Stimulated activated effector memory CD8-positive, alpha-beta T cell treated with anti-CD3 and anti-CD28 coated beads, Interleukin-12 subunit alpha, Interleukin-12 subunit beta, amount 100 ng/mL, for 72 hours (primary cell): ENCODE results near the gene SLC44A3.

Source experiments
- ATAC-seq: fragments of 150-1000 bp; cut with Tn5 transposase; 2 replicates; pipeline ENCODE4 v1.10.0; 2021
- DNase-seq, 2 donors: peaks; one replicate each; pipeline ENCODE4 v3.0.0; 2021 to 2022; ENCODE audit warnings: low spot score in 2 of 2
- H3K27ac Mint-ChIP-seq: one replicate; pipeline ENCODE4 v1.8.0; 2022; ENCODE audit warnings: mild to moderate bottlenecking, mixed read lengths
- H3K36me3 Mint-ChIP-seq: one replicate; pipeline ENCODE4 v1.8.0; 2022; ENCODE audit warnings: mild to moderate bottlenecking, mixed read lengths
- H3K4me1 Mint-ChIP-seq: one replicate; pipeline ENCODE4 v1.8.0; 2022; ENCODE audit warnings: mixed read lengths
- H3K4me3 Mint-ChIP-seq: one replicate; pipeline ENCODE4 v1.8.0; 2022; ENCODE audit warnings: mild to moderate bottlenecking, mixed read lengths
- H3K9me3 Mint-ChIP-seq: one replicate; pipeline ENCODE4 v1.8.0; 2022; ENCODE audit warnings: mixed read lengths

Gene SLC44A3

GRCh38 chr1:94843430-94843829, 23.3 kb downstream of the SLC44A3 start:
- no peak for DNase-seq
- Mint-ChIP-seq H3K27ac (no peak overlapping the region), H3K4me3 (no peak overlapping the region), H3K36me3 (peaks cover 6% of the 10 kb centered on the region), H3K9me3 (no peaks in the 10 kb centered on the region), H3K4me1 (no peaks in the 10 kb centered on the region)
- ATAC-seq: no peak

GRCh38 chr1:94843846-94844245, 23.7 kb downstream of the SLC44A3 start:
- DNase-seq (no peak), ATAC-seq (no peak)
- Mint-ChIP-seq H3K4me1 (no peaks in the 10 kb centered on the region), H3K27ac (no peak overlapping the region), H3K4me3 (no peak overlapping the region), H3K9me3 (no peaks in the 10 kb centered on the region), H3K36me3 (peaks cover 6% of the 10 kb centered on the region)

DNA sequence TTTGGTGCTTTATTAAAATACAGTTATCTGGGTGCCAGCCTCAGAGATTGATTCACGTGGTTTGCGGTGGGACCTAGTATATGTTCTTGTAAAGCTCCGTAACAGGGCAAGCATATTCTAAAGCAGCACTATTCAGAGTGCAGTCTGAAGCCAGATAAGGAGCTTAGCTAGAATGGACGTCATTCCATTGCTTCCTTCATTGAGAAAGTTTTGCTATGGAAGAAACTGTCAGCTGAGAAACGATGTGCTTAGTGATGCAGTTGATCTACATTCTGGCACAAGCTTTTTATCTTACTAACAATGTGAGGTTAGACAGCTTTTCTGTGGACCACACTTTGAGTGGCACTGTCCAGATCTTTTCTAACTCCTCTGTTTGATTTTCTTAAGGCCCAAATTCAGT, 26.2 kb downstream of the SLC44A3 start:
- Mint-ChIP-seq H3K4me3 (no peak overlapping the region), H3K27ac (no peak overlapping the region), H3K4me1 (no peaks in the 10 kb centered on the region), H3K9me3 (no peaks in the 10 kb centered on the region), H3K36me3 (no peaks in the 10 kb centered on the region)
- ATAC-seq (no peak), DNase-seq (no peak)

DNA sequence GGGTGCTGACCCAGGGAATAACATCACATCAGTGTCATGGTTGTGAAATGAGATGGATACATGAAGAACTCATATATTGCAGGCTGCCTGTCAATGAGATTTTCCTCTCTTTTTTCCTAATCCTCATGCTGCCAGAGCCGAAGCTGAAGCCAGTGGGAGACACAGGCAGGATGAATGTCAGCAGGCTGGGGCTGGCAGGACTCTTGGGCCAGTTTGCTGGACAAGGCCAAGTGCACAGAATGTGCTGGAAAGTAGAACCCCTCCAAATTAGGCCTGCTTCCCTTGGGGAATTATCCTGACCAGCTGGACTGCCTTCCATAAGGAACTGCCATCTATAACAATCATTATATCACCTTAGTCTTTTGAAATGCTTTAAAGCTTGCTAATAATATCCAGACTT, 31.4 kb downstream of the SLC44A3 start:
- DNase-seq: no peak
- H3K4me1 Mint-ChIP-seq: no peaks in the 10 kb centered on the region
- H3K27ac Mint-ChIP-seq: no peak overlapping the region
- H3K9me3 Mint-ChIP-seq: no peaks in the 10 kb centered on the region
- ATAC-seq: no peak
- no peaks in the 10 kb centered on the region for H3K36me3 Mint-ChIP-seq
- no peak overlapping the region for H3K4me3 Mint-ChIP-seq

- DNase-seq: no peak
- Mint-ChIP-seq H3K4me1 (no peaks in the 10 kb centered on the region), H3K27ac (no peak overlapping the region), H3K36me3 (no peaks in the 10 kb centered on the region), H3K9me3 (no peaks in the 10 kb centered on the region), H3K4me3 (no peak overlapping the region)
- no peak for ATAC-seq
These were observed 32.6 kb downstream of the SLC44A3 start for GRCh38 chr1:94852788-94853187.

DNA sequence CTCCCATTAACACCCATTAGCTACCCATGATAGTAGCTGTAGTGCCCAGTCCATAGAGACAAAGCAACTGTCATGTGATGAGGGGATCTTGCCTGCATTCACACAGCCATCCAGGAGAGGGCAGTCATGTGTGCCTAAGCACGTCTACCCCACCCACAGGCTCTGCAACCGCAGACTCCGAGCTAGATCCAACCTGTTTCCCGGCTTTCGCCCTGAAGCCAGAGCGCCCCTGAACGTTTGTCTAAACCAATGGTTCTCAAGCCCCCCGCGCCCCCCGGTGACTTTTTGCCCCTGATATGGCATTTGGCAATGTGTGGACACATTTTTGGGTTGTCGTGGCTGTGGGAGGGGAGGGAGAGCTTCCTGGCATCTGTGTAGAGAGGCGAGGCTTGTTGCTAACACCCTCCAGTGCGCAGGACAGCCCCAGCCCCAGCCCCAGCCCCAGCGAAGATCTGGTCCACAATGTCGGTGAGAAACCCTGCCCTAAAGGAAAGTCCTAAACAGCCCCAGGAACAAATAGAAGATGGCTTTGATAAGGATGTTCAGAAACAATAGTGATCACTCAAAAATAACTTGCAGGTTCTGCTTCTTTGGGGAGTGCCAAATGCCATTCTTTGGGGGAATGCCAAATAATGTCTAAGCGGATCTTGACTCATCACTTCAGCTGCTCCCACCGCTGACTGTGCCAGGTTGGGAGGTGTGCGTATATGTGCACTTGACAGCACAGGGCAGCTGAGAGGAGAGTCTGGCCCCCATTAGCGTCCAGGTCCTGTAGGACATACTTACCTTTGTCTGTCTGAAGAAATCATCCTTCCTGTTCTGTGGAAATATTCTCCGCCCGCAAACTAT, 34.5 kb downstream of the SLC44A3 start:
- DNase-seq (peak; percentile 58 to 78), ATAC-seq (peak; percentile 93)
- no peaks in the 10 kb centered on the region for H3K4me1 Mint-ChIP-seq
- no peaks in the 10 kb centered on the region for H3K36me3 Mint-ChIP-seq
- H3K4me3 Mint-ChIP-seq: no peak overlapping the region
- H3K9me3 Mint-ChIP-seq: no peaks in the 10 kb centered on the region
- no peak overlapping the region for H3K27ac Mint-ChIP-seq

DNA sequence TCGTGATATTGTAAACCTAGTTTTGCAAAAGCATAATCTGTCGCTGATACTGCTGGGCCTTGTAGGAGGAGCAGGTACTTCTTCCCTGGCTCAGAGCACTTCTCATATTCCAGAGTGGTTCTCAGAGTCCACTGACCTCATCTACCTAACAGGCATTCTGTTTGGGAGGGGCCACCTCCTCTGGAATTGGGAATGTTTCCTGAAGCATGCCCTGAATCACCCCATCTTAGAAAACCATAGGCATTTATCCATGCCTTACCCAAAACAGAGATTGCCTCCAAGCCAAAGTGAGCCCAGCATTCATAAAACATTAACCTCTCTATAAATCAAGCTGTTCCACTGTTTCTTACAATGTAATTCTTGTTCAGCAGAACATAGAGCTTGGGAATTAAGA, 35.1 kb downstream of the SLC44A3 start:
- Mint-ChIP-seq H3K27ac (no peak overlapping the region), H3K9me3 (no peaks in the 10 kb centered on the region), H3K36me3 (no peaks in the 10 kb centered on the region), H3K4me1 (no peaks in the 10 kb centered on the region), H3K4me3 (no peak overlapping the region)
- DNase-seq: no peak
- ATAC-seq: no peak

DNA sequence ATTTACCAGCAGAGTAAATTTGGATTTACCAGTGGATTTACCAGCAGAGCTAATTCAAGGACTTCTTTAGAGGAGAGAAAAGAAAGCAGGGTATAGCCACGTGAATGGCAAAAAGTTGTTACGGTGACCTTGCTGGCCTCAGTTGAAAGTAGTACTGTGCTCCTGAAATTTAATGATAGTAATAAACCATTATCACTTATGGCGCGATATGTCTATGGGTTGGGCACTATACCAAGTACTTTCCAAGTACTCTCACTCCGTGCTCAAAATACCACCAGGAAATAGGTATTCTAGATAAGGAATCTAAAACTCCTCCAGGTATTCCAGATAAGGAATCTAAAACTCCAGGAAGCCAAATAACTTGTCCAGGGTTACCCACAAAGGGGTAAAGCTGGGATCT, 35.8 kb downstream of the SLC44A3 start:
- no peaks in the 10 kb centered on the region for H3K9me3 Mint-ChIP-seq
- no peaks in the 10 kb centered on the region for H3K36me3 Mint-ChIP-seq
- H3K4me3 Mint-ChIP-seq: no peak overlapping the region
- H3K27ac Mint-ChIP-seq: no peak overlapping the region
- ATAC-seq (no peak), DNase-seq (no peak)
- H3K4me1 Mint-ChIP-seq: no peaks in the 10 kb centered on the region

DNA sequence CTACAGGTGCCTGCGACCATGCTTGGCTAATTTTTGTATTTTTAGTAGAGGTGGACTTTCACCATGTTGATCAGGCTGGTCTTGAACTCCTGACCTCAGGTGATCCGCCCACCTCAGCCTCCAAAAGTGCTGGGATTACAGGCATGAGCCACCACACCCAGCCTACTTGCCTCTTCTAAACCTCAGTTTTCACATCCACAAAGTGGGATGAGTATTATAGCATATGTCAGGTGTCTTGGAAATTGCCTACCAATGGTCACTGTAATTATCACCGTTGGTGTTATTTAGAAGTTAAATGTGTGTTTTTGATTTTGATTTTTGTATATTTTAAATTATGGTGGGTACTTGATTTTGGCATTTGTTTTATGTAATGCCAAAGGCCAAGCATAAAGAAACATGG, 36.7 kb downstream of the SLC44A3 start:
- H3K4me3 Mint-ChIP-seq: no peak overlapping the region
- H3K27ac Mint-ChIP-seq: no peak overlapping the region
- no peaks in the 10 kb centered on the region for H3K9me3 Mint-ChIP-seq
- H3K36me3 Mint-ChIP-seq: no peaks in the 10 kb centered on the region
- no peak for ATAC-seq
- H3K4me1 Mint-ChIP-seq: no peaks in the 10 kb centered on the region
- DNase-seq: no peak

- DNase-seq: no peak
- no peak for ATAC-seq
- Mint-ChIP-seq H3K36me3 (no peaks in the 10 kb centered on the region), H3K4me1 (no peaks in the 10 kb centered on the region), H3K27ac (no peak overlapping the region), H3K9me3 (no peaks in the 10 kb centered on the region), H3K4me3 (no peak overlapping the region)
These were observed 38.1 kb downstream of the SLC44A3 start for GRCh38 chr1:94858276-94858675.

DNA sequence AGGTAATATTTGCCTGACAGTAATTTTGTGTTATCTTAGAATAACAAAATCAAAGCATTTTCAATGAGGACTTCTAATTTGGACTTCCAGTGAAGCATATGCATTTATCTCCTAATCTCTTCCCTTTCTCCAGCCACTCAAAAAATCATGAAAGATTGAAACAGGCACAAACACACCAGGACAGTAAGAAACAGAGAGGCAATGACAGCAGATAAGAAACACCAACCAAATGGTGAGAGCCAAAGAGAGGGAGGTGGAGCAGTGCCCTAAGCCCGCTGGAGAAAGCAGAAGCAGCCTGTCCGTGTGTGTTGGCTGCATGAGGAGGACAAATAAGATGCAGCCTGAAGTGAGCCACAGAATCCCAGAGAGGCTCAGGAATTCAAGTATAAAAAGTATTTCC, 39.0 kb downstream of the SLC44A3 start:
- H3K4me1 Mint-ChIP-seq: no peaks in the 10 kb centered on the region
- no peaks in the 10 kb centered on the region for H3K36me3 Mint-ChIP-seq
- no peak overlapping the region for H3K4me3 Mint-ChIP-seq
- no peak for ATAC-seq
- DNase-seq: no peak
- H3K9me3 Mint-ChIP-seq: no peaks in the 10 kb centered on the region
- H3K27ac Mint-ChIP-seq: no peak overlapping the region

GRCh38 chr1:94862718-94863117, 42.6 kb downstream of the SLC44A3 start:
- no peak for DNase-seq
- no peak overlapping the region for H3K4me3 Mint-ChIP-seq
- no peaks in the 10 kb centered on the region for H3K36me3 Mint-ChIP-seq
- ATAC-seq: peak; percentile 28
- no peak overlapping the region for H3K27ac Mint-ChIP-seq
- no peaks in the 10 kb centered on the region for H3K4me1 Mint-ChIP-seq
- H3K9me3 Mint-ChIP-seq: no peaks in the 10 kb centered on the region

DNA sequence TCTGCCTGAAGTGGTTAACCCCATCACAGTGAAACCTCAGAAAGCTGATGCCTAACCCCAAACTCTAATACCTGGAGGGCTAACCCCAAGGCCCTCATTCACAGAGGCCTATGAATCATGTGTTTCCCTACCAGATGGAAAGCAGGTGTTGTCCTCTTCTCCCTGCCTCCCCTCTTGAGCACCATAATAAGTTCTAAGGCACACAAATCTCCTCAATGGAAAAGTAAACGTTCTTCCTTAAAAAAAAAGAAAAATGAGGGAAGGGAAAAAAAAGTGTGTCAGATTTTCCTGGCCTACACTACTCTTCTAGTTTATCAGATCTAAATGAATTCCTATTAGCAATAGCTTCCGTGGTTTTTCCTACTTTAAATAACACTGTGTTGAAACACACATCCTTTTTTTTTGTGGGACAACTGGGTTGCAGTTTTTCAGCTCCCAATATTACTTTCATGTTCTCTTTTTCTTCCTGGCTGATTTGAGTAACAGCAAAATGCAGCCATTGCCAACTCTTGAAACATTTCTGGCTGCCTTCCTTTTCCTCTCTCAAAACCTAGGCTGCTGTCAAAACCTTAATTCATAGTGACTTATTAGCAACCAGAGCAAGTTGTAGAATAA, 43.2 kb downstream of the SLC44A3 start:
- DNase-seq (no peak), ATAC-seq (peak; percentile 26)
- Mint-ChIP-seq H3K4me1 (no peaks in the 10 kb centered on the region), H3K9me3 (no peaks in the 10 kb centered on the region), H3K27ac (no peak overlapping the region), H3K4me3 (no peak overlapping the region), H3K36me3 (no peaks in the 10 kb centered on the region)

- ATAC-seq (no peak), DNase-seq (no peak)
- Mint-ChIP-seq H3K36me3 (no peaks in the 10 kb centered on the region), H3K4me3 (no peak overlapping the region), H3K9me3 (no peaks in the 10 kb centered on the region), H3K4me1 (no peaks in the 10 kb centered on the region), H3K27ac (no peak overlapping the region)
These were observed 43.8 kb downstream of the SLC44A3 start for GRCh38 chr1:94863919-94864318.

DNA sequence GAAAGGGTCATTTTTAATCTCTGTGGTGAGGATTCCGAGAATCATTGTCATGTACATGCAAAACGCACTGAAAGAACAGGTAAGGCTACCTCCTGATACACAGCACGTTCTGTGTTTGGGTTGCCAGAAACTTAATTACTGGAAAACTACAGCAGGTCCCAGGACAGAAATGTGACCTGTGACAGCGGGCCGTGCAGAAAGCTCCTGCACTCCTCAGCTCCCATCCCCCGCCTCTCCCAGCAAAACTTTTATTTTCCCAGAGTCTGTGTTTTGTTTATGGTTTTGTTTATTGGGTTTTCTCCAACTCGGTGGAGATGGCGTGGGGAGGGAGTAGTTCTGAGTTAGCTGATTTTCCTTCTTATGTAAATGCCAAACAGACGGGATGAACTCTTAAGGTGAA, 44.7 kb downstream of the SLC44A3 start:
- H3K4me3 Mint-ChIP-seq: no peak overlapping the region
- H3K36me3 Mint-ChIP-seq: no peaks in the 10 kb centered on the region
- no peak for ATAC-seq
- no peaks in the 10 kb centered on the region for H3K4me1 Mint-ChIP-seq
- H3K27ac Mint-ChIP-seq: no peak overlapping the region
- DNase-seq: no peak
- H3K9me3 Mint-ChIP-seq: no peaks in the 10 kb centered on the region

- H3K36me3 Mint-ChIP-seq: no peaks in the 10 kb centered on the region
- no peak overlapping the region for H3K4me3 Mint-ChIP-seq
- no peak for ATAC-seq
- H3K27ac Mint-ChIP-seq: no peak overlapping the region
- no peaks in the 10 kb centered on the region for H3K9me3 Mint-ChIP-seq
- DNase-seq: no peak
- no peaks in the 10 kb centered on the region for H3K4me1 Mint-ChIP-seq
These were observed 45.2 kb downstream of the SLC44A3 start for GRCh38 chr1:94865360-94865759.
